ENCODE data around the gene FBXO21.
"Not testable (repeated sequence)": the region's sequence is repeated elsewhere in the genome, so short reads cannot be mapped to it uniquely, and the experiment has no call there.

The FBXO21 gene

DNA sequence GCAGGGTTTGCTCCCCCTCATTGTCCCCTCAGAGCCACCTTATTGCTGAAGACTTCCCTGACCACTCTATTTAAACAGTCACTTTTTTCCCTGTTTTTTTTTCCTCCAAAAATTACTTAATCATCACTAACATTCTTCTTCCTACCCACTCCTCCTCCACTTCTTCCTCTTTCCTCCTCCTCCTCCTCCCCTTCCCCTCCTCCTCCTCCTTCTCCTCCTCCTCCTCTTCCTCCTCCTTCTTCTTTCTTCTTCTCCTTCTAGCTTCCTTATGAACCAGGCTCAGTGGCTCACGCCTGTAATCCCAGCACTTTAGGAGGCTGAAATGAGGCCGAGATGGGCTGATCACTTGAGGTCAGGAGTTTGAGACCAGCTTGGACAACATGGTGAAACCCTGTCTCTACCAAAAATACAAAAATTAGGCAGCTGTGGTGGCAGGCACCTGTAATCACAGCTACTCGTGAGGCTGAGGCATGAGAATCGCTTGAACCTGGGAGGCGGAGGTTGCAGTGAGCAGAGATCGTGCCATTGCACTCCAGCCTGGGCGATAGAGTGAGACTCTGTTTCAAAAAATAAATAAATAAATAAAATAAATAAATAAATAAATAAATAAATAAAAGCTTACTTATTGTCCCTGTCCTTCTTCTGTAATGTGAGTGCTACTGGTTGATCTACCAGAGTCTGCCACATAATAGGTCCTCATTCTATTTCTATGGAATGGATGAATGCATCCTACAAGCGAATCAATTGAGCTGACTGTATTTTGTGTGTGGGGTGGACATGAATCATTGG lies 9.9 kb upstream of the FBXO21 start:
- DNase-seq (ENCODE audit: low read depth in 2 of 2) = not testable (repeated sequence)

DNA sequence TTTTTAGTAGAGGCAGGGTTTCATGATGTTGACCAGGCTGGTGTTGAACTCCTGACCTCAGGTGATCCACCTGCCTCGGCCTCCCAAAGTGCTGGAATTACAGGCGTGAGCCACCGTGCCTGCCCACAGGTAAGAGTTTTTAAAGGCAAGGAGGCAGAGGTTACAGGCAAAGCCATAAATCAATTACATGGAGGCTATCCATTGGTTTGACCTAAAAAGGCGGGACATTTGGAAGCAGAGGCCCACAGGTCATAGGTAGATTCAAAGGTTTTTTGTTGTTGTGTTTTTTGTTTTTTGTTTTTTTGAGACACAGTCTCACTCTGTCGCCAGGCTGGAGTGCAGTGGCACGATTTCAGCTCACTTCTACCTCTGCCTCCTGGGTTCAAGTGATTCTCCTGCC lies 6.1 kb upstream of the FBXO21 start:
- not testable (repeated sequence) for DNase-seq (ENCODE audit: low read depth in 2 of 2)

DNA sequence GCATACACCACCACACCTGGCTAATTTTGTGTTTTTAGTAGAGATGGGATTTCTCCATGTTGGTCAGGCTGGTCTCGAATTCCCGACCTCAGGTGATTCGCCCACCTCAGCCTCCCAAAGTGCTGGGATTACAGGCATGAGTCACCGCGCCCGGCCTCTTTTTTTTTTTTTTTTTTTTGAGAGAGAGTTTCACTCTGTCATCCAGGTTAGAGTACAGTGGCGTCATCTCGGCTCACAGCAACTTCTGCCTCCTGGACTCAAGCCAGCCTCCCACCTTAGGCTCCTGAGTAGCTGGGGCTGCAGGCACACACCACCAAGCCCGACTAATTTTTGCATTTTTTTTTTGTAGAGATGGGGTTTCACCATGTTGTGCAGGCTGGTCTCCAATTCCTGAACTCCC lies 4.8 kb upstream of the FBXO21 start:
- DNase-seq (ENCODE audit: low read depth in 2 of 2) = not testable (repeated sequence)

DNA sequence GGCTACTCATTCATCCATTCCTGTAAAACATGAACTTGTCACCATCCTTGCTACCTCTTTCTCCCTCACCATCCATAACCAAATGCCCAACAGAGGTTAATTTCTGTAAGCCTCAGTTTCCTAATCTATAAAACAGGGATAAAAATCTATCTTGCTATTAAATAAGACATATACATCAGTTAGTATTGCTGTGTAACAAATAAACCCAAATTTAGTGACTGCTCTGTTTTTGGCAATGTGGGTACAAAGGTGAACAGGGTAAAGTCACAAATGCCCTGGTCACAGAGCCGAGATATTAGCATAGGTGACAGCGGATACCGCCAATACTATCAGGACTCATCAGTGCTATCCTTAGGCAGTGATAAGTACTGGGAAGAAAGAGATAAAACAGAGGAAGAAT lies 3.6 kb upstream of the FBXO21 start:
- no peak for DNase-seq (ENCODE audit: low read depth in 2 of 2)

- not testable (repeated sequence) for DNase-seq (ENCODE audit: low read depth in 2 of 2)
These were observed 2.3 kb upstream of the FBXO21 start for GRCh38 chr12:117192581-117192980.

GRCh38 chr12:117192057-117192456 lies 1.8 kb upstream of the FBXO21 start:
- DNase-seq (ENCODE audit: low read depth in 2 of 2) = no peak

DNA sequence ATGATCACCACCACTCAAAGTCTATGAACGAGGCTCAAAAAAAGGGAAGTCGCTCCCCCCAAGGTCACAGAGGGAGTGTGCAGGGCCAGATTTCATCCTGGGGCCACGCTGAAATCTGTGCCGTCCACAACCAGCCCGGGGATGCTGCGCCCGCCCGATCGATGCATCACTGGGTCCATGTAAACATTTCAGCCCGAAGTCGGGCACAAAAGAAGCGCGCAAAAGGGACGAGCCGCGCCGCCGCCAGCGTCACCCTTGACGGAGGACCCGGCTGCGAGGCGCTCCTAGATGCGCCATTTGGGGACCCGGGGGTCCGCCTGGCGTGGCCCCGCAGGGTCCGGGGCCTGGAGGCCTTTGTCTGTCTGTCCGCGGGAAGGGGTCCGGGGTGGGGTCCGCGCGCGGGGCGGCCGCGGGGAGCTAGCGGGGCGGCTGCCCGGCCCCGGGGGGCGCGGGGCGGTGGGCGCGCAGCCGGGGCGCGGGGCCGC lies 503 bp downstream of the FBXO21 start:
- no peak for DNase-seq (ENCODE audit: low read depth in 2 of 2)

DNA sequence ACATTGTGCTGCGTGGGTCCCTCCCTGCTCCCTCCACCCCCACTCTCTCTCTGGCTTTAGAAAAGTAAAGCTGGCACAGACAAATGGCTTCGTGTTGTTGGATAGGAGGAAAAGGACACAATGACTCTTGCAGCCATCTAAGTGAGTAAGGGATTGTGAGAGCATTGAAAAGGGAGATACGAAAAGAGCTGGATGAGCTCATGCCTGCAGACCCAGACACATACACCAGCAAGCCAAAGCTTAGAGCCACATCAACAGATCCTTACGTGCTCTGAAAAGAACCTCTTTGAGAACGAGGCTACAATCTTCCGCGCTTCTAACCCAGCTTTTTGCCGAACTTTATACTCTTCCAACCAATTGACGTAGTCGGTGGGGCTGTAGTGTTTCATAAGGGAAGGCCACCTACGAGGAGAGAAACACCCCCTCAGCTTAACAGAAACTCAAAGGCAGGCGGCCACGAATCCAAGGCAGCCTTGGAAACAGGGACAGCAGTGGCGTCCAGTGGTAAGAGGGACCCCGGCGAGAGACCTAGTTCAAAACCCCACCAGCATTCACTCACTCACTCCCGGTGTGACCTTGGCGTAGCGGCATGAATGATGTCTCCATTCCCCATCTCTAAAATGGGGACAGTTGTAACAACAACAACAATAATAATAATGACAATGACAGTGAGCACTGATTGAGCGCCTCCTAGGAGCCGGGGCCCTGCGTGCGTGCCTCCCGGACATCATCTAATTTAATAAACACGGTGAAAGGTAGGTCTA lies 1.1 kb downstream of the FBXO21 start:
- DNase-seq (ENCODE audit: low read depth in 2 of 2) = no peak

GRCh38 chr12:117188121-117188665 lies 2.1 kb downstream of the FBXO21 start:
- DNase-seq (ENCODE audit: low read depth in 2 of 2) = no peak

DNA sequence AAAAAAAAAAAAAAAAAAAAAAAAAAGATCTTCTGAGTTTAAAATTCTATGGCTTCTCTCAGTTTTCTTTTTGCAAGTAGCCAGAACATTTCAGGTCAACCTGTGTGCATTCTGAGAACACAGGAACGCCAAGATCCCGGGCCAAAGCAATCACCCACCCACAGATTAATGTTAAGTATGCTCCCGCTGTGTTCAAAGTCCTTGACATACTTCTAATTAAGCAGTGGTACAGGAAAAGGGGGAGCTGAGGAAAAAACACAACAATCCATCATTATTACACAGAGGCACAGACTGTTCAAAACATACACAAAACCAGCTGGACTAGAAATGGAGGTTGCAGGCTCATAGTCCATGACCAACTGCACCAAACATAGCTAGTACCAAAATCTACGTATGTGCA lies 2.8 kb downstream of the FBXO21 start:
- no peak for DNase-seq (ENCODE audit: low read depth in 2 of 2)

GRCh38 chr12:117182866-117183265 lies 7.4 kb downstream of the FBXO21 start:
- DNase-seq (ENCODE audit: low read depth in 2 of 2) = no peak

GRCh38 chr12:117181468-117181843 lies 8.8 kb downstream of the FBXO21 start:
- not testable (repeated sequence) for DNase-seq (ENCODE audit: low read depth in 2 of 2)

- DNase-seq (ENCODE audit: low read depth in 2 of 2) = no peak
These were observed 9.4 kb downstream of the FBXO21 start for GRCh38 chr12:117180758-117181467.

- DNase-seq (ENCODE audit: low read depth in 2 of 2) = no peak
These were observed 11.5 kb downstream of the FBXO21 start for GRCh38 chr12:117178745-117179144.

GRCh38 chr12:117178301-117178700 lies 12.0 kb downstream of the FBXO21 start:
- DNase-seq (ENCODE audit: low read depth in 2 of 2) = no peak

- no peak for DNase-seq (ENCODE audit: low read depth in 2 of 2)
These were observed 18.1 kb downstream of the FBXO21 start for GRCh38 chr12:117172168-117172567.

- DNase-seq (ENCODE audit: low read depth in 2 of 2) = no peak
These were observed 18.6 kb downstream of the FBXO21 start for GRCh38 chr12:117171499-117172162.

DNA sequence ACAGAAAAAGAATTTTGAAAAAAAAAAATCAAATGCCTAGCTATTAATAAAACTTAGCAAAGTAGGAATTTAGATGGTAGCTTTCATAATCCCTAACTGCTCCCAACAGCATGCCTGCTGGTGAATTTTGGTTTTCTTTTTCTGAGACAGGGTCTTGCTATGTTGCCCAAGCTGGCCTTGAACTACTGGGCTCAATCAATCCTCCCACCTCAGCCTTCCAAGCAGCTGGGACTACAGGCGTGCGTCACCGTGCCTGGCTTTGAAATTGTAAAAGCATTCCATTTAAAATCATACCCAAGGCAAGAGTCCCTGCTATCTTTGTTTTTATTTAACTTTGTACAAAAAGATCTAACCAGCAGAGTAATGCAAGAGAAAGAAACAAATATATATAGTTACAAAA lies 20.7 kb downstream of the FBXO21 start:
- no peak for DNase-seq (ENCODE audit: low read depth in 2 of 2)

- no peak for DNase-seq (ENCODE audit: low read depth in 2 of 2)
These were observed 21.3 kb downstream of the FBXO21 start for GRCh38 chr12:117168976-117169375.

GRCh38 chr12:117167769-117168168 lies 22.5 kb downstream of the FBXO21 start:
- no peak for DNase-seq (ENCODE audit: low read depth in 2 of 2)

DNA sequence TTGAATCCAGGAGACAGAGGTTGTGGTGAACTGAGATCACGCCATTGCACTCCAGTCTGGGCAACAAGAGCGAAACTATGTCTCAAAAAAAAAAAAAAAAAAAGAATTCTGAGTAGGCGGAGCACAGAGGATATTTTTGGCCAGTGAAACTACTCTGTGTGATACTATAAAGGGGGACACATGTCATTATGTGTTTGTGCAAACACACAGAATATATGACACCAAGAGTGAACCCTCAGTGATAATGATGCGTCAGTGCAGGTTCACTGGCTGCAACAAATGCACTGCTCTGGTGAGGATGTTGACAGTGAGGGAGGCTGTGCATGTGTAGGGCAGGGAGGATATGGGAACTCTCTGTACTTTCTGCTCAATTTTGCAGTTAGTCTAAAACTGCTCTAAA lies 24.2 kb downstream of the FBXO21 start:
- DNase-seq (ENCODE audit: low read depth in 2 of 2) = no peak

DNA sequence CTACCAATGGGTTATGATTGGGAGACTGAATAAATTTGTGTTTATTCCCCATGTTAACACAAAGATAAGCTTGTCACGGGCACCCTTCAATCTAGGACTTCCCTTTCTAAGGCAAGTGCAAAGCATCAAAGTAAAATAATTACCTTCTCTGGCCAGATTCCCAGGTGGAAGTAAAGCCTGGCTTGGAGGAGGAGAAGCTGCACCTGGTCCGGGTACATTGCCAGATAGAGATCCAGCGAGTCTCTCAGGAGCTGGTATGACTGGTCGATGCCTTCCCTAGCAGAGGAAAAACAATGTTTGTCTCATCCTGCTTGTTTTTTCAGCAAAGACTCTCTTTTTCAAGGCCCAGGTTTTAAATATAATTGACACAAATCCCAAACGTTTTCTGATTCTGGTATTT lies 24.9 kb downstream of the FBXO21 start:
- no peak for DNase-seq (ENCODE audit: low read depth in 2 of 2)

All from activated CD8-positive, alpha-beta memory T cell treated with anti-CD3 and anti-CD28 coated beads for 4 hours (primary cell).